Adipocyte (in vitro differentiated cells): Measurements from ENCODE around the gene MINK1.
A peak's percentile ranks its signal among the peaks of the same experiment; 100 is the strongest.

Experiments
- DNase-seq: peaks from one replicate; pipeline ENCODE4 v3.0.0-alpha.2; 2015; ENCODE audit warnings: low read depth
- H3K27me3 ChIP-seq: replicated peaks from 2 replicates; pipeline ENCODE4 v1.7.0; 2013; ENCODE audit warnings: mild to moderate bottlenecking, low read length, moderate library complexity; ENCODE audit not compliant: control insufficient read depth, insufficient read depth
- H3K36me3 ChIP-seq: 2 replicates; pipeline ENCODE4 v1.7.0; 2013; ENCODE audit warnings: low read length, mild to moderate bottlenecking, moderate library complexity; ENCODE audit not compliant: control insufficient read depth, insufficient read depth, severe bottlenecking
- H3K4me1 ChIP-seq: 2 replicates; pipeline ENCODE4 v1.7.0; 2013; ENCODE audit warnings: mild to moderate bottlenecking, low read length, moderate library complexity; ENCODE audit not compliant: control insufficient read depth, insufficient read depth
- H3K4me3 ChIP-seq: 2 replicates; pipeline ENCODE4 v1.7.0; 2013; ENCODE audit warnings: mild to moderate bottlenecking, low read length, moderate library complexity
- H3K9ac ChIP-seq: 2 replicates; pipeline ENCODE4 v1.7.0; 2013; ENCODE audit warnings: mild to moderate bottlenecking, low read length, moderate library complexity
- H3K9me3 ChIP-seq: 2 replicates; pipeline ENCODE4 v1.7.0; 2013; ENCODE audit warnings: mild to moderate bottlenecking, low read length, moderate library complexity; ENCODE audit not compliant: control insufficient read depth

MINK1 gene

GRCh38 chr17:4897198-4897687 lies 64.1 kb downstream of the MINK1 start:
- Histone ChIP-seq H3K9me3 (no peaks in the 10 kb centered on the region), H3K4me3 (no peak overlapping the region), H3K27me3 (no peaks in the 10 kb centered on the region), H3K4me1 (peaks cover 6% of the 10 kb centered on the region), H3K36me3 (peaks cover 45% of the 10 kb centered on the region), H3K9ac (no peak overlapping the region)
- no peak for DNase-seq

- H3K4me1 ChIP-seq: peaks cover 6% of the 10 kb centered on the region
- H3K27me3 ChIP-seq: no peaks in the 10 kb centered on the region
- H3K36me3 ChIP-seq: peaks cover 40% of the 10 kb centered on the region
- no peak overlapping the region for H3K4me3 ChIP-seq
- H3K9ac ChIP-seq: no peak overlapping the region
- no peak for DNase-seq
- no peaks in the 10 kb centered on the region for H3K9me3 ChIP-seq
Measured at GRCh38 chr17:4897785-4898184, 64.6 kb downstream of the MINK1 start.

GRCh38 chr17:4898351-4898750 lies 65.2 kb downstream of the MINK1 start:
- Histone ChIP-seq H3K9me3 (no peaks in the 10 kb centered on the region), H3K27me3 (no peaks in the 10 kb centered on the region), H3K4me1 (peaks cover 6% of the 10 kb centered on the region), H3K9ac (no peak overlapping the region), H3K4me3 (no peak overlapping the region), H3K36me3 (peaks cover 34% of the 10 kb centered on the region)
- DNase-seq: no peak

GRCh38 chr17:4898927-4899326 lies 65.8 kb downstream of the MINK1 start:
- Histone ChIP-seq H3K4me1 (peaks cover 6% of the 10 kb centered on the region), H3K4me3 (peak overlapping the region; percentile 79), H3K9ac (peak overlapping the region; percentile 67), H3K27me3 (no peaks in the 10 kb centered on the region), H3K9me3 (no peaks in the 10 kb centered on the region), H3K36me3 (peaks cover 28% of the 10 kb centered on the region)
- no peak for DNase-seq

GRCh38 chr17:4899341-4900230 lies 66.4 kb downstream of the MINK1 start, which contains the start of gene C17orf107:
Gene C17orf107, plus strand, starts transcription at chr17:4899536. Its CDS starts 227 bp downstream, at chr17:4899763.
- Histone ChIP-seq H3K9ac (peak within 1 kb of the TSS; percentile 67), H3K4me3 (peak within 1 kb of the TSS; percentile 79), H3K27me3 (peaks cover 6% of the 10 kb centered on the region), H3K36me3 (peaks cover 22% of the 10 kb centered on the region), H3K9me3 (no peaks in the 10 kb centered on the region), H3K4me1 (peaks cover 6% of the 10 kb centered on the region)
- peak; percentile 72 for DNase-seq

GRCh38 chr17:4900231-4901107 lies 67.3 kb downstream of the MINK1 start:
- no peak for DNase-seq
- Histone ChIP-seq H3K4me1 (peaks cover 6% of the 10 kb centered on the region), H3K36me3 (peaks cover 13% of the 10 kb centered on the region), H3K9ac (no peak overlapping the region), H3K4me3 (no peak overlapping the region), H3K9me3 (no peaks in the 10 kb centered on the region), H3K27me3 (peaks cover 10% of the 10 kb centered on the region)

GRCh38 chr17:4901108-4901647 lies 68.0 kb downstream of the MINK1 start:
- peaks cover 10% of the 10 kb centered on the region for H3K27me3 ChIP-seq
- peaks cover 6% of the 10 kb centered on the region for H3K36me3 ChIP-seq
- H3K9ac ChIP-seq: no peak overlapping the region
- DNase-seq: no peak
- peaks cover 6% of the 10 kb centered on the region for H3K4me1 ChIP-seq
- no peak overlapping the region for H3K4me3 ChIP-seq
- no peaks in the 10 kb centered on the region for H3K9me3 ChIP-seq

- Histone ChIP-seq H3K4me1 (peaks cover 6% of the 10 kb centered on the region), H3K9me3 (no peaks in the 10 kb centered on the region), H3K36me3 (no peaks in the 10 kb centered on the region), H3K4me3 (no peak overlapping the region), H3K9ac (no peak overlapping the region), H3K27me3 (peaks cover 10% of the 10 kb centered on the region)
- DNase-seq: peak; percentile 24
Measured at GRCh38 chr17:4901648-4902344, 68.7 kb downstream of the MINK1 start.

- H3K4me1 ChIP-seq: peaks cover 6% of the 10 kb centered on the region
- no peak overlapping the region for H3K4me3 ChIP-seq
- H3K36me3 ChIP-seq: no peaks in the 10 kb centered on the region
- no peak for DNase-seq
- no peak overlapping the region for H3K9ac ChIP-seq
- no peaks in the 10 kb centered on the region for H3K9me3 ChIP-seq
- H3K27me3 ChIP-seq: peaks cover 10% of the 10 kb centered on the region
Measured at GRCh38 chr17:4902540-4902939, 69.4 kb downstream of the MINK1 start.

- H3K4me3 ChIP-seq: no peak within 1 kb of the TSS
- H3K9me3 ChIP-seq: no peaks in the 10 kb centered on the region
- peak; percentile 90 for DNase-seq
- no peak within 1 kb of the TSS for H3K9ac ChIP-seq
- H3K36me3 ChIP-seq: no peaks in the 10 kb centered on the region
- H3K4me1 ChIP-seq: peaks cover 6% of the 10 kb centered on the region
- peaks cover 10% of the 10 kb centered on the region for H3K27me3 ChIP-seq
Measured at GRCh38 chr17:4903051-4903818, 70.1 kb downstream of the MINK1 start, which contains the start of gene CHRNE. Gene CHRNE, minus strand, starts transcription at chr17:4903098. Its CDS starts 35 bp downstream, at chr17:4903063.
